SK-N-SH (cell line): Measurements from ENCODE around the gene ARID3A. TPM values are rescaled to one million over a fixed set of nuclear protein-coding genes. Genes with fewer than 3 reads are reported as not detected.

ENCODE experiments used
- CTCF ChIA-PET: fragments of 300-600, 350-600 bp; formaldehyde crosslinking; extraction: SDS; loops from one replicate; lab custom pipeline; 2021; lab: Yijun Ruan, JAX
- POLR2A ChIA-PET: fragments of 350-600 bp; sonication (Branson Sonifier 250); formaldehyde crosslinking; extraction: SDS; loops from one replicate; lab custom pipeline; 2020; ENCODE audit warnings: antibody characterized with exemption, inconsistent platforms; lab: Yijun Ruan, JAX
- DNase-seq: peaks from one replicate; pipeline ENCODE4 v3.0.0; 2012
- H2AFZ ChIP-seq: fragments of 200-600 bp; sonication (generic); 2 replicates; pipeline ENCODE4 v1.8.1; 2016; ENCODE audit warnings: antibody characterized with exemption, mild to moderate bottlenecking, low read depth
- H3F3A ChIP-seq: fragments of 200-600 bp; sonication (generic); replicated peaks from 2 replicates; pipeline ENCODE3; 2016; ENCODE audit warnings: antibody characterized with exemption, mild to moderate bottlenecking; ENCODE audit not compliant: insufficient read depth
- H3K27ac ChIP-seq, 2 experiments: fragments of 200-500 bp in 1 of 2; fragments of 200-600 bp in 1 of 2; sonication (Bioruptor generic) in 1 of 2; sonication (generic), shearing (Covaris generic) in 1 of 2; 2 replicates each; pipeline versions ENCODE4 v1.5.1 to v1.6.1; 2014 to 2016; ENCODE audit warnings: low read depth in 2 of 2, inconsistent platforms in 1 of 2, low read length in 1 of 2, mild to moderate bottlenecking in 1 of 2, mixed read lengths in 1 of 2
- H3K27me3 ChIP-seq: fragments of 200-600 bp; sonication (generic), shearing (Covaris generic); 2 replicates; pipeline ENCODE4 v1.6.1; 2016; ENCODE audit warnings: mixed run types; ENCODE audit not compliant: insufficient read depth
- H3K36me3 ChIP-seq, 2 experiments: fragments of 200-500 bp in 1 of 2; fragments of 200-600 bp in 1 of 2; sonication (Bioruptor generic) in 1 of 2; sonication (generic) in 1 of 2; replicated peaks in 1 of 2; 2 replicates each; pipeline versions ENCODE3 to v1.5.1; 2014 to 2016; ENCODE audit warnings: low read length in 1 of 2, mild to moderate bottlenecking in 1 of 2; ENCODE audit not compliant: insufficient read depth in 2 of 2, control insufficient read depth in 1 of 2
- H3K4me1 ChIP-seq, 2 experiments: fragments of 200-500 bp in 1 of 2; fragments of 200-600 bp in 1 of 2; sonication (Bioruptor generic) in 1 of 2; sonication (generic), shearing (Covaris generic) in 1 of 2; 2 replicates each; pipeline versions ENCODE4 v1.5.1 to v1.6.1; 2014 to 2016; ENCODE audit warnings: low read depth in 1 of 2, low read length in 1 of 2, mixed run types in 1 of 2; ENCODE audit not compliant: insufficient read depth in 2 of 2, control insufficient read depth in 1 of 2
- H3K4me2 ChIP-seq: fragments of 200-600 bp; sonication (generic), shearing (Covaris generic); 2 replicates; pipeline ENCODE4 v1.6.1; 2017; ENCODE audit warnings: mixed run types
- H3K4me3 ChIP-seq, 2 experiments: fragments of 200-500 bp in 1 of 2; fragments of 200-600 bp in 1 of 2; sonication (Bioruptor generic) in 1 of 2; sonication (generic), shearing (Covaris generic) in 1 of 2; 2 replicates each; pipeline versions ENCODE4 v1.5.1 to v1.8.1; 2014 to 2016; ENCODE audit warnings: low read depth in 2 of 2, inconsistent platforms in 1 of 2, low read length in 1 of 2, mild to moderate bottlenecking in 1 of 2, mixed read lengths in 1 of 2, moderate library complexity in 1 of 2
- H3K79me2 ChIP-seq: fragments of 200-600 bp; sonication (generic); 2 replicates; pipeline ENCODE4 v1.8.1; 2017; ENCODE audit warnings: mild to moderate bottlenecking; ENCODE audit not compliant: insufficient read depth
- H3K9ac ChIP-seq: fragments of 200-600 bp; sonication (generic); 2 replicates; pipeline ENCODE4 v1.6.1; 2017; ENCODE audit warnings: mixed run types
- H3K9me2 ChIP-seq: fragments of 200-600 bp; sonication (generic); 2 replicates; pipeline ENCODE4 v1.6.1; 2017; ENCODE audit warnings: mixed run types
- H3K9me3 ChIP-seq: fragments of 200-600 bp; sonication (generic); 2 replicates; pipeline ENCODE4 v1.6.1; 2017; ENCODE audit warnings: mixed run types, mild to moderate bottlenecking, moderate library complexity
- H4K20me1 ChIP-seq: fragments of 200-600 bp; sonication (generic); 2 replicates; pipeline ENCODE4 v1.6.1; 2017; ENCODE audit warnings: mild to moderate bottlenecking, mixed run types; ENCODE audit not compliant: insufficient read depth
- EP300 ChIP-seq, 2 experiments: IDR thresholded peaks; 2 replicates each; pipeline versions ENCODE4 v1.4.0 to v1.6.1; 2012; ENCODE audit warnings: borderline replicate concordance in 1 of 2, low read depth in 1 of 2, low read length in 1 of 2
- NRF1 ChIP-seq: IDR thresholded peaks from 2 replicates; pipeline ENCODE4 v1.6.1; 2012; ENCODE audit warnings: low read depth, mild to moderate bottlenecking, low read length
- RAD21 ChIP-seq: IDR thresholded peaks from 2 replicates; pipeline ENCODE4 v1.6.1; 2012; ENCODE audit warnings: mild to moderate bottlenecking, low read length
- SIN3A ChIP-seq: IDR thresholded peaks from 2 replicates; pipeline ENCODE4 v1.6.1; 2012; ENCODE audit warnings: low read depth, mild to moderate bottlenecking, low read length, moderate library complexity, borderline replicate concordance
- TAF1 ChIP-seq: IDR thresholded peaks from 2 replicates; pipeline ENCODE4 v1.6.1; 2012; ENCODE audit warnings: low read depth, mild to moderate bottlenecking, low read length, moderate library complexity, borderline replicate concordance
- WGBS: methylation state at CpG from one replicate; pipeline ENCODE4 v1.1.6; 2017; ENCODE audit warnings: low lambda C conversion rate; 5-methylcytosine and 5-hydroxymethylcytosine counted together
- polyA plus RNA-seq, 3 experiments: library from polyadenylated mRNA; depleted of rRNA; stranded (reverse); fragments of >200 nt; gene quantifications; 2 replicates each; pipeline ENCODE4 v1.2.3, GENCODE V29; 2012
- TF ChIP-seq, protein P1 (sequence below): fragments of 150-350 bp; IDR thresholded peaks from 2 replicates; pipeline ENCODE4 v1.6.1; 2016; ENCODE audit warnings: mild to moderate bottlenecking, low read depth, low read length
- TF ChIP-seq, protein P2 (sequence below): IDR thresholded peaks from 2 replicates; pipeline ENCODE4 v1.6.1; 2012; ENCODE audit warnings: mild to moderate bottlenecking, low read depth, low read length, moderate library complexity
- TF ChIP-seq, protein P3 (sequence below): IDR thresholded peaks from 2 replicates; pipeline ENCODE4 v1.4.0; 2012; ENCODE audit warnings: low read depth, borderline replicate concordance
- TF ChIP-seq, protein P4 (sequence below): IDR thresholded peaks from 2 replicates; pipeline ENCODE4; 2012

Gene ARID3A
- polyA plus RNA-seq, 1 of the 3 experiments (the other 2 are of a cell fraction) = 8.6 TPM

DNA sequence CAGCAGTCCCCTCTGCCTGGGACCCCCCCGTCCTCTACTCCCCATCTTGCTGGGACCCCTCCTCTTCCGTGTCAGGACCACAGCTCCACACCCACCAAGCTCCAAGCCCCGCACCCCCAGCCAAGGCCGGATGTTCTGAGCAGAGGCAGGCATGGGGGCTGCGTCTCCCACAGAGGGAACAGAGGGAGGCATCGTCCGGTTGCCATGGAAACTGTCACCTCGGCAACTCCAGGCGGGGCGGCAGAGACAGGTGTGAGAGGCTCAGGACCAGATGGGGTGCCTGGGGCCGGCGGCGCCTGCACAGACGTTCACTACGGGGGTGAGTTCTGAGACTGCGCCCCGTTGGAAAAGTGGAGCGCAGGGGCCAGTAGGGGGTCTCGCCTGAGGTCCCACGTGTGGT is 27.2 kb upstream of the ARID3A start:
- peaks cover 18% of the 10 kb centered on the region for H3K79me2 ChIP-seq
- CTCF ChIA-PET = interaction anchor here (0.6 kb wide), 1 partner anchor 128 kb away, joined by 3 read pairs; no protein-coding TSS in a partner anchor
- TF ChIP-seq, protein P1, sequence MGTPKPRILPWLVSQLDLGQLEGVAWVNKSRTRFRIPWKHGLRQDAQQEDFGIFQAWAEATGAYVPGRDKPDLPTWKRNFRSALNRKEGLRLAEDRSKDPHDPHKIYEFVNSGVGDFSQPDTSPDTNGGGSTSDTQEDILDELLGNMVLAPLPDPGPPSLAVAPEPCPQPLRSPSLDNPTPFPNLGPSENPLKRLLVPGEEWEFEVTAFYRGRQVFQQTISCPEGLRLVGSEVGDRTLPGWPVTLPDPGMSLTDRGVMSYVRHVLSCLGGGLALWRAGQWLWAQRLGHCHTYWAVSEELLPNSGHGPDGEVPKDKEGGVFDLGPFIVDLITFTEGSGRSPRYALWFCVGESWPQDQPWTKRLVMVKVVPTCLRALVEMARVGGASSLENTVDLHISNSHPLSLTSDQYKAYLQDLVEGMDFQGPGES = no peak
- TF ChIP-seq SIN3A (no peak), EP300 (IDR thresholded peaks at IDR 0.05; ENCODE audit: borderline replicate concordance in 1 of 2, low read depth in 1 of 2, low read length in 1 of 2) (no peak), TAF1 (no peak)
- TF ChIP-seq, protein P2, sequence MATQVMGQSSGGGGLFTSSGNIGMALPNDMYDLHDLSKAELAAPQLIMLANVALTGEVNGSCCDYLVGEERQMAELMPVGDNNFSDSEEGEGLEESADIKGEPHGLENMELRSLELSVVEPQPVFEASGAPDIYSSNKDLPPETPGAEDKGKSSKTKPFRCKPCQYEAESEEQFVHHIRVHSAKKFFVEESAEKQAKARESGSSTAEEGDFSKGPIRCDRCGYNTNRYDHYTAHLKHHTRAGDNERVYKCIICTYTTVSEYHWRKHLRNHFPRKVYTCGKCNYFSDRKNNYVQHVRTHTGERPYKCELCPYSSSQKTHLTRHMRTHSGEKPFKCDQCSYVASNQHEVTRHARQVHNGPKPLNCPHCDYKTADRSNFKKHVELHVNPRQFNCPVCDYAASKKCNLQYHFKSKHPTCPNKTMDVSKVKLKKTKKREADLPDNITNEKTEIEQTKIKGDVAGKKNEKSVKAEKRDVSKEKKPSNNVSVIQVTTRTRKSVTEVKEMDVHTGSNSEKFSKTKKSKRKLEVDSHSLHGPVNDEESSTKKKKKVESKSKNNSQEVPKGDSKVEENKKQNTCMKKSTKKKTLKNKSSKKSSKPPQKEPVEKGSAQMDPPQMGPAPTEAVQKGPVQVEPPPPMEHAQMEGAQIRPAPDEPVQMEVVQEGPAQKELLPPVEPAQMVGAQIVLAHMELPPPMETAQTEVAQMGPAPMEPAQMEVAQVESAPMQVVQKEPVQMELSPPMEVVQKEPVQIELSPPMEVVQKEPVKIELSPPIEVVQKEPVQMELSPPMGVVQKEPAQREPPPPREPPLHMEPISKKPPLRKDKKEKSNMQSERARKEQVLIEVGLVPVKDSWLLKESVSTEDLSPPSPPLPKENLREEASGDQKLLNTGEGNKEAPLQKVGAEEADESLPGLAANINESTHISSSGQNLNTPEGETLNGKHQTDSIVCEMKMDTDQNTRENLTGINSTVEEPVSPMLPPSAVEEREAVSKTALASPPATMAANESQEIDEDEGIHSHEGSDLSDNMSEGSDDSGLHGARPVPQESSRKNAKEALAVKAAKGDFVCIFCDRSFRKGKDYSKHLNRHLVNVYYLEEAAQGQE = no peak
- TF ChIP-seq, protein P3, sequence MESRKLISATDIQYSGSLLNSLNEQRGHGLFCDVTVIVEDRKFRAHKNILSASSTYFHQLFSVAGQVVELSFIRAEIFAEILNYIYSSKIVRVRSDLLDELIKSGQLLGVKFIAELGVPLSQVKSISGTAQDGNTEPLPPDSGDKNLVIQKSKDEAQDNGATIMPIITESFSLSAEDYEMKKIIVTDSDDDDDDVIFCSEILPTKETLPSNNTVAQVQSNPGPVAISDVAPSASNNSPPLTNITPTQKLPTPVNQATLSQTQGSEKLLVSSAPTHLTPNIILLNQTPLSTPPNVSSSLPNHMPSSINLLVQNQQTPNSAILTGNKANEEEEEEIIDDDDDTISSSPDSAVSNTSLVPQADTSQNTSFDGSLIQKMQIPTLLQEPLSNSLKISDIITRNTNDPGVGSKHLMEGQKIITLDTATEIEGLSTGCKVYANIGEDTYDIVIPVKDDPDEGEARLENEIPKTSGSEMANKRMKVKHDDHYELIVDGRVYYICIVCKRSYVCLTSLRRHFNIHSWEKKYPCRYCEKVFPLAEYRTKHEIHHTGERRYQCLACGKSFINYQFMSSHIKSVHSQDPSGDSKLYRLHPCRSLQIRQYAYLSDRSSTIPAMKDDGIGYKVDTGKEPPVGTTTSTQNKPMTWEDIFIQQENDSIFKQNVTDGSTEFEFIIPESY = no peak
- peaks cover 0 to 19% of the 10 kb centered on the region in 2 experiments for H3K36me3 ChIP-seq
- peak; percentile 52 for DNase-seq
- H3K9me3 ChIP-seq = no peaks in the 10 kb centered on the region
- no peaks in the 10 kb centered on the region for H3K9me2 ChIP-seq
- H2AFZ ChIP-seq = no peak overlapping the region
- H3K4me3 ChIP-seq = no peak overlapping the region
- no peaks in the 10 kb centered on the region for H3K27me3 ChIP-seq
- H3K27ac ChIP-seq = no peak overlapping the region
- WGBS = 97% methylated on average over 13 of the region's 20 CpGs
- no peak overlapping the region for H3K9ac ChIP-seq
- POLR2A ChIA-PET = no interaction called here
- no peaks in the 10 kb centered on the region; a peak in 1 of 4 replicates for H3K4me1 ChIP-seq
- no peak overlapping the region for H3K4me2 ChIP-seq
- peaks cover 12% of the 10 kb centered on the region; the same call in 1 of the 2 replicates for H4K20me1 ChIP-seq
- peaks cover 14% of the 10 kb centered on the region for H3F3A ChIP-seq

DNA sequence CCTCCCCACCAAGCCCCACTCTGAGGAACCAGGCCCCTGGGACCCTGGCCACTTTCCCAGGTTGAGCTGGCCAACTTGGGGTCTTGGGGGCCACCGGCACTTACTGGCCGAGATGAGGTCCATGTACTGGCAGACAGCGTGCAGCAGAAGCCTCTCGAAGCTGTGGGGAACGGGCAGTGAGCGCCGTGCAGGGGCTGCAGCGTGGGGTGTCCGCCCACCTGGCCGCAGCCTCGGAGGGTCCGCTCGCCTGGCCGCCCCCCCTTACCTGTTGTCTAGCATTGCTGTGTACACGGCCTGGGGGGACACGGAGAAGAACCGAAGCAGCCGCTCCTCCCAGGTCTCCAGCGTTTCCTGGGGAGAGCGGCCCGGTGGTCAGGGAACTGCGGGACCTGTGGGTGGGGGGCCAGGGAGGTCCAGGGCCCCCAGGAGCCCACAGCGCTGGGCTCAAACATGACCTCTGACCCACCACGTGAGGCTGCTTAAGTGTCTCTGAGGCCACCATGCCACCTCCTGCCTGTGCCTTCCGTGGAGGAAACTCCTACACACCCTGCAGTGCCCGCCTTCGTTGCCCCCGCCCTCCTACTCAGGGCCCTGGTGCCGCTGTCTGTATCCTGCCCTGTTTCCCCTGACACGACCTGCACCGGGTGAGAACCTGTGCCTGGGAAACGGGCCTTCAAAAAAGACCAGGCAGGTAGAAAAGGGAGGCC is 26.3 kb upstream of the ARID3A start:
- Histone ChIP-seq H3K4me2 (no peak overlapping the region), H4K20me1 (peaks cover 19% of the 10 kb centered on the region; the same call in 1 of the 2 replicates), H2AFZ (no peak overlapping the region), H3K27me3 (no peaks in the 10 kb centered on the region), H3K4me1 (no peaks in the 10 kb centered on the region; a peak in 1 of 4 replicates), H3K79me2 (peaks cover 26% of the 10 kb centered on the region), H3K4me3 (no peak overlapping the region), H3K9ac (no peak overlapping the region), H3F3A (peaks cover 6% of the 10 kb centered on the region), H3K9me2 (no peaks in the 10 kb centered on the region), H3K36me3 (peaks cover 0 to 19% of the 10 kb centered on the region in 2 experiments), H3K9me3 (no peaks in the 10 kb centered on the region), H3K27ac (no peak overlapping the region)
- TF ChIP-seq NRF1 (no peak), RAD21 (no peak)
- TF ChIP-seq, protein P4, sequence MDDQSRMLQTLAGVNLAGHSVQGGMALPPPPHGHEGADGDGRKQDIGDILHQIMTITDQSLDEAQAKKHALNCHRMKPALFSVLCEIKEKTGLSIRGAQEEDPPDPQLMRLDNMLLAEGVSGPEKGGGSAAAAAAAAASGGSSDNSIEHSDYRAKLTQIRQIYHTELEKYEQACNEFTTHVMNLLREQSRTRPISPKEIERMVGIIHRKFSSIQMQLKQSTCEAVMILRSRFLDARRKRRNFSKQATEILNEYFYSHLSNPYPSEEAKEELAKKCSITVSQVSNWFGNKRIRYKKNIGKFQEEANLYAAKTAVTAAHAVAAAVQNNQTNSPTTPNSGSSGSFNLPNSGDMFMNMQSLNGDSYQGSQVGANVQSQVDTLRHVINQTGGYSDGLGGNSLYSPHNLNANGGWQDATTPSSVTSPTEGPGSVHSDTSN = no peak
- DNase-seq = no peak
- ChIA-PET POLR2A (no interaction called here), CTCF (interaction anchor here (0.6 kb wide), 1 partner anchor 236 kb away, joined by 4 read pairs; no protein-coding TSS in a partner anchor)
- 88% methylated on average over 20 of the region's 32 CpGs for WGBS
